Measurements from ENCODE around the gene VAMP4.

VAMP4 gene

DNA sequence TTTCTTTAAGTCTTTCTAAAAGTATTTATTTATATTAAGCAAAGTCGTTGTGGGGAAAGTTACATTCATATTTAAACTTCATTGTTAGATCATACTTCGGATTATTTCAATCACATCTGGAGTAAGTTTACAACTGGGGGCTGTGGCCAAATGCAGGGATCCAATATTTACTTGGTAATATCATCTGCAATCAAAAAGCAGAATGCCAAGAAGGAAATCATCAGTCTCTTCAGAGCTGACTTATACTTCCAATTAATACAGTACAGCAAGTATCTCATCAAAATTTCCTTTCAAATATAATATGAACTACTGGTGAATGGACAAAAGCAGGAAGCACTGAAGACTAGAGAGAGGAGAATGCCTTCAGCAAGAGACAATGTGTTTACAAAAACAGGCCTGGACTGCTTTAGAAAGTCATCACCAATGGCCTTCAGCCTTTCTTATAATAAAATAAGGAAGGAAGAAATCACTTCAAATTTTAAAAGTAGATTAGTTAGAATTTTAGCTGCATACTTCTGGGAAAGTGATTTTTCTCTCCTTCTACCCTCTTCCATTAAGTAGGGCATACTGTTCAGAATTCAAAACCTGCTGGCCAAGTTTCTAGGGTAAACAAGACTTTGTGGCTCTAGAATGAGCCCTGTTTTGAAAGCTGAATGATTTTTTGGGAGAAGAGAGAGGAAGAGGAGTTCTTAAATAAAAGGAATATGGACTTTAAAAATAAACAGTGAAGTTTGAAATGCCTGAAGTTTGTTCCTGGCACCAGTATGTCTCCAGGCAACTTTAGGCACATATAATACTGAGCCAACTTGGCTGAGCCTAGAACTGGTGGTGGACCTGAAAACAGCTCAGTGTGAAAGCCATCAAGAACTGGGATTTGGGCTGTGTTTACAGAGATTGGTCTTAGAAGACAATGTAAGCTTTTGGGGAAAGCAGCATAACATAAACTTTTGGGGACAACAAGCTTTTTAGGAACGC, 67.1 kb downstream of the VAMP4 start:
- H3K4me3 ChIP-seq = no peak overlapping the region
- TF ChIP-seq, protein P1, sequence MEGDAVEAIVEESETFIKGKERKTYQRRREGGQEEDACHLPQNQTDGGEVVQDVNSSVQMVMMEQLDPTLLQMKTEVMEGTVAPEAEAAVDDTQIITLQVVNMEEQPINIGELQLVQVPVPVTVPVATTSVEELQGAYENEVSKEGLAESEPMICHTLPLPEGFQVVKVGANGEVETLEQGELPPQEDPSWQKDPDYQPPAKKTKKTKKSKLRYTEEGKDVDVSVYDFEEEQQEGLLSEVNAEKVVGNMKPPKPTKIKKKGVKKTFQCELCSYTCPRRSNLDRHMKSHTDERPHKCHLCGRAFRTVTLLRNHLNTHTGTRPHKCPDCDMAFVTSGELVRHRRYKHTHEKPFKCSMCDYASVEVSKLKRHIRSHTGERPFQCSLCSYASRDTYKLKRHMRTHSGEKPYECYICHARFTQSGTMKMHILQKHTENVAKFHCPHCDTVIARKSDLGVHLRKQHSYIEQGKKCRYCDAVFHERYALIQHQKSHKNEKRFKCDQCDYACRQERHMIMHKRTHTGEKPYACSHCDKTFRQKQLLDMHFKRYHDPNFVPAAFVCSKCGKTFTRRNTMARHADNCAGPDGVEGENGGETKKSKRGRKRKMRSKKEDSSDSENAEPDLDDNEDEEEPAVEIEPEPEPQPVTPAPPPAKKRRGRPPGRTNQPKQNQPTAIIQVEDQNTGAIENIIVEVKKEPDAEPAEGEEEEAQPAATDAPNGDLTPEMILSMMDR (IDR thresholded peaks at IDR 0.05) = no peak
- peak overlapping the region; percentile 53 to 69 for H3K27ac ChIP-seq
- no peak for DNase-seq (ENCODE audit: low spot score)

DNA sequence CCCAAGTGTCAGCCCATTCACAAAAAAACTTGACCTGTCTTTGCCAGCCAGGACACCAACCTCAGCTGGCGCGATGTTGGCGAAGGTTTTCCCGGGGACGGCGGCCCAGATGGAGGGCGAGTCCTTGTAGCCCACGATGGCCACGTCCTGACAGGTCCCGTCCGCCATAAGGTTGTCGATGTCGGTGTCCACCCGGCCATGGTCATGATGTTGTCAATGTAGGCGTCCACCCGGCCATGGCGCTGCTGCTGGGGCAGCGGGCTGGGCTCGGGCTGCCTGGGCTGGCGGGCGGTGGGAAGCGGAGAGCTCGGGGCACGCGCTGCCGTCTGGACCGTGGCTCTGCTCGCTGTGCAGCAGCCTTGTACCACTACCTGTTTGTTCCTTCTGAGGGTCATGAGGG, 71.1 kb downstream of the VAMP4 start:
- H3K27ac ChIP-seq = no peak overlapping the region
- no peak for DNase-seq (ENCODE audit: low spot score)
- no peak overlapping the region for H3K4me3 ChIP-seq
- TF ChIP-seq, protein P1 (IDR thresholded peaks at IDR 0.05) = no peak

DNA sequence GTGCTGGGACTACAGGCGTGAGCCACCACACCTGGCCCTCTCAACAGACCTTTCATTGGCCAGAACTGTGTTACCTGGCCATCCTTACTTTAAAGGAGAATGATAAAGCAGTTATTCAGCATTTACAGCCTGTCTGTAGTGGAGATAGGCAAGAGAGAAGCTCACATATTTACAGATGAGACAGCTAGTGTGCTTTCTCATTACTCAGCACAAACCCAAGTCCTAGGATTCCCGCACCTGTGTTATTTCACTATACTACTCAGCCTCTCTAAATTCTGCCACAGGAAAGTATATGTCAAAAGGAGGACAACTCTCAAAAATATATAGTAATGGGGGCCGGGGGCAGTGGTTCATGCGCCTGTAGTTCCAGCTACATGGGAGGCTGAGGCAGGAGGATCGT, 73.5 kb downstream of the VAMP4 start:
- Histone ChIP-seq H3K27ac (no peak overlapping the region), H3K4me3 (no peak overlapping the region)
- TF ChIP-seq, protein P1 (IDR thresholded peaks at IDR 0.05) = no peak
- no peak for DNase-seq (ENCODE audit: low spot score)

DNA sequence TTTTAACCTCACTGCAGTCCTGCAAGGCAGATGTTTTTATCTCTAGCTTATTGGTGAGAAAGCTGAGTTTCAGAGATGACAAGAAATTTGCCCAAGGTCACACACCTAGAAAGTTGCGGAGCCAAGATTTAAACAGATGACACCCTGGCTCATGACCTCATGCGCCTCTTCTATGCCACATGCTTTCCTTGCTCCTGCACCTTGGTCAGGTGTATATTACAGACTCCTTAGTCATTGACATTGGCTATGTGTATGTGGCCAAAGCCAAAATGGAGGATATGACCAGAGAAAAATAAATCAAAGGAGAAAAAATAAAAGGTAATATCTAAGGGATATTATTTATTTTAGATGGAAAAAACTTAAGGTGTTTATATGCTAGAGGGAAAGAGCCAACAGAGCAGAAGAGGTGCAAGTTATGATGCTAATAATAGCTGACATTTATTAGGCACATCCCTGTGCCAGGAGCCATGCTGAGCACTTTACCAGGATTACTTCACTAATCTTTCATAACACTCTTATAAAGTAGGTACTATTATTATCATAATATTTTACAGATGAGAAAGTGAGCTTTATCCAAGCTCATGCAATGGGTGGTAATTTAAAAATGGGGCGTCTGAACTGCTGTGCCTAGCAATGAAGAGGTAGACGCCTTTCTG, 75.6 kb downstream of the VAMP4 start:
- no peak overlapping the region for H3K27ac ChIP-seq
- DNase-seq (ENCODE audit: low spot score) = no peak
- TF ChIP-seq, protein P1 (IDR thresholded peaks at IDR 0.05) = no peak
- no peak overlapping the region for H3K4me3 ChIP-seq

DNA sequence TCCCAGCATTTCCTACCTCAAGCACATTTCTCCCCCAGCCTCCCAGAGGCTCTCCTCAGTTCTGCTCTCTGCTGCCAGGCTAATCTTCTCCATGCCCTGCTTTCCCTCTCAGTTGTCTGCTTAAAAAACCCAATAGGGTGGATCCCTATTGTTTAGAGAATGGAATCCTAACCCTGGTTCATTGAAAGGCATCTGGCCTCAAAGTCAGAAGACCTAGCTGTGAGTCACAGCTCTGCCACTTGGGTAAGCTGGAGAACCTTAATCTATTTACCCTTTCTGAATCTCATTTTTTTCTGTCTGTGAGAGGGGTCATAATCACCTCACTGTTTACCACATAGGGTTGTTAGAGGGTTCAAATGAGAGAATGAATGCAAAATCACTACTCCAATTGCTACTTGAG, 76.9 kb downstream of the VAMP4 start:
- Histone ChIP-seq H3K27ac (peak overlapping the region in 1 of 2 donors; percentile 5), H3K4me3 (no peak overlapping the region)
- DNase-seq (ENCODE audit: low spot score) = no peak
- TF ChIP-seq, protein P1 (IDR thresholded peaks at IDR 0.05) = no peak

DNA sequence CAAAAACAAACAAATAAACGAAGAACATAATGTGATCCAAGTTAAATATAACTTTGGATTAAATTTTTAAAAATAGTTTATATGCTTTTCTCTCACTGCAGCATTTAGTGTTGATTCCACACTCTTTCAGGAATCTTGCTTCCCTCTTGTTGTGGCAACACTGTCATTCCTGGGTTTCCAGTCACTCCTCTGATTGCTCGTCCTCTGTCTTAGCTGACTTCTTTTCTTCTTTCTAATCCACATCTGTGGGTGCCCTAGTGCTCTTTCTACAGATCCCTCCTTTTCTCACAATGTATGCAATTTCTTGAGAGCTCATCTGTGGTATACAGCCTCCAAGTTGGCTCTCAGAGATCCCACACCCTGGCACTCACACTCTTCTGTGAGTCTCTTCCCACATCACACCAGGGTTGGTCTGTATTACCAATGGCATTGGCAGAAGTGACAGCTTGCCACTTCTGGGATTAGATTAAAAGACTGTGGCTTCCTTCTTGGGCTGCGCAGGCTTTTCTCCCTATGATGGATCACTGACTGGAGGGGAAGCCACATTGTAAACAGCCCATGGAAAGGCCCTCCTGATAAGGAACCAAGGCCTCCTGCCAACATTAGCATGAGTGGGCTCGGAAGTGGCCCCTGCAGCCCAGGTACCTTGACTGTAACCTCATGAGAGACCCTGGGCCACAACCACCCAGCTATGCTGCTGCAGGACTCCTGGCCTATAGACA, 77.8 kb downstream of the VAMP4 start:
- TF ChIP-seq, protein P1 (IDR thresholded peaks at IDR 0.05) = no peak
- no peak overlapping the region for H3K4me3 ChIP-seq
- no peak for DNase-seq (ENCODE audit: low spot score)
- peak overlapping the region in 1 of 2 donors; percentile 60 for H3K27ac ChIP-seq
